SK-N-SH treated with all-trans-retinoic acid at 6 μM for 48 hours (cell line): ENCODE measurements around the gene HDAC1.

Experiments
- ATAC-seq: fragments of 200-7000 bp; cut with Tn5 transposase; 3 replicates; pipeline ENCODE4 v1.9.1; 2020; ENCODE audit warnings: mild to moderate bottlenecking, moderate library complexity
- ARNTL ChIP-seq: fragments of 450-650 bp; formaldehyde crosslinking; IDR thresholded peaks from 2 replicates; pipeline ENCODE4 v1.5.0; 2020; ENCODE audit warnings: low read depth, mild to moderate bottlenecking, moderate library complexity, borderline replicate concordance
- BACH2 ChIP-seq: fragments of 250-450 bp; sonication (Bioruptor Pico); IDR thresholded peaks from 2 replicates; pipeline ENCODE4 v1.9.0; 2021; ENCODE audit warnings: mild to moderate bottlenecking, borderline replicate concordance
- CREB5 ChIP-seq: fragments of 250-450 bp; sonication (Bioruptor Pico); IDR thresholded peaks from 2 replicates; pipeline ENCODE4 v1.5.1; 2020; ENCODE audit warnings: low read depth, mild to moderate bottlenecking, moderate library complexity
- CSDC2 ChIP-seq: fragments of 250-450 bp; sonication (Bioruptor Pico); IDR thresholded peaks from 2 replicates; pipeline ENCODE4 v1.5.0; 2020; ENCODE audit warnings: mild to moderate bottlenecking, moderate library complexity
- CSRNP3 ChIP-seq: fragments of 250-450 bp; sonication (Bioruptor Pico); IDR thresholded peaks from 2 replicates; pipeline ENCODE4 v1.5.1; 2021; ENCODE audit warnings: mild to moderate bottlenecking, moderate library complexity
- ESRRG ChIP-seq: fragments of 250-450 bp; sonication (Bioruptor Pico); IDR thresholded peaks from 2 replicates; pipeline ENCODE4 v1.6.1; 2021; ENCODE audit warnings: mild to moderate bottlenecking
- ISL1 ChIP-seq: fragments of 250-450 bp; sonication (Bioruptor Pico); IDR thresholded peaks from 2 replicates; pipeline ENCODE4 v2.1.2; 2022; ENCODE audit warnings: mild to moderate bottlenecking, moderate library complexity
- PATZ1 ChIP-seq: fragments of 250-450 bp; sonication (Bioruptor Pico); IDR thresholded peaks from 2 replicates; pipeline ENCODE4 v1.8.0; 2020; ENCODE audit warnings: mild to moderate bottlenecking, moderate library complexity, borderline replicate concordance
- POU6F1 ChIP-seq: fragments of 250-450 bp; sonication (Bioruptor Pico); IDR thresholded peaks from 2 replicates; pipeline ENCODE4 v1.8.0; 2021; ENCODE audit warnings: low read depth, mild to moderate bottlenecking, moderate library complexity, borderline replicate concordance
- PPARA ChIP-seq: fragments of 250-450 bp; sonication (Bioruptor Pico); IDR thresholded peaks from 2 replicates; pipeline ENCODE4 v1.5.0; 2020; ENCODE audit warnings: mild to moderate bottlenecking, borderline replicate concordance
- RARB ChIP-seq: fragments of 250-450 bp; sonication (Bioruptor Pico); IDR thresholded peaks from 2 replicates; pipeline ENCODE4 v1.8.0; 2021; ENCODE audit warnings: mild to moderate bottlenecking, moderate library complexity
- SNAI2 ChIP-seq: fragments of 250-450 bp; sonication (Bioruptor Pico); IDR thresholded peaks from 2 replicates; pipeline ENCODE4 v1.5.0; 2020; ENCODE audit warnings: mild to moderate bottlenecking, moderate library complexity
- TCF4 ChIP-seq: fragments of 250-450 bp; sonication (Bioruptor Pico); IDR thresholded peaks from 2 replicates; pipeline ENCODE4 v1.8.0; 2021; ENCODE audit warnings: mild to moderate bottlenecking, moderate library complexity, borderline replicate concordance
- TOX ChIP-seq: fragments of 250-450 bp; sonication (Bioruptor Pico); IDR thresholded peaks from 2 replicates; pipeline ENCODE4 v1.8.0; 2021; ENCODE audit warnings: mild to moderate bottlenecking, moderate library complexity, borderline replicate concordance
- TSHZ2 ChIP-seq: fragments of 250-450 bp; sonication (Bioruptor Pico); IDR thresholded peaks from 2 replicates; pipeline ENCODE4 v1.5.0; 2020; ENCODE audit warnings: mild to moderate bottlenecking, moderate library complexity
- ZC3H10 ChIP-seq: fragments of 250-450 bp; sonication (Bioruptor Pico); IDR thresholded peaks from 2 replicates; pipeline ENCODE4 v1.5.1; 2021; ENCODE audit warnings: mild to moderate bottlenecking, moderate library complexity
- ZFP3 ChIP-seq: fragments of 250-450 bp; sonication (Bioruptor Pico); IDR thresholded peaks from 2 replicates; pipeline ENCODE4 v1.5.0; 2020; ENCODE audit warnings: mild to moderate bottlenecking, moderate library complexity
- ZFP30 ChIP-seq: fragments of 450-650 bp; formaldehyde crosslinking; IDR thresholded peaks from 2 replicates; pipeline ENCODE4 v1.5.0; 2022; ENCODE audit warnings: mild to moderate bottlenecking, moderate library complexity
- ZNF565 ChIP-seq: fragments of 450-650 bp; formaldehyde crosslinking; conservative IDR thresholded peaks from 2 replicates; pipeline ENCODE4 v1.5.0; 2020; ENCODE audit warnings: low read depth, mild to moderate bottlenecking, moderate library complexity
- ZNF70 ChIP-seq: fragments of 450-650 bp; formaldehyde crosslinking; IDR thresholded peaks from 2 replicates; pipeline ENCODE4 v1.5.0; 2020; ENCODE audit warnings: mild to moderate bottlenecking, moderate library complexity
- ZNF8 ChIP-seq: fragments of 450-650 bp; formaldehyde crosslinking; IDR thresholded peaks from 2 replicates; pipeline ENCODE4 v1.5.0; 2020; ENCODE audit warnings: mild to moderate bottlenecking, moderate library complexity

Gene HDAC1

GRCh38 chr1:32337855-32338636, 46.2 kb downstream of the HDAC1 start:
- TF ChIP-seq ZNF565 = no peak
- TF ChIP-seq BACH2 (CRISPR knock-in tag) = no peak
- TF ChIP-seq CSDC2 (CRISPR knock-in tag) = no peak
- TF ChIP-seq PATZ1 = no peak
- TF ChIP-seq ARNTL (CRISPR knock-in tag) = no peak
- no peak for TF ChIP-seq ZC3H10
- no peak for TF ChIP-seq ZFP30 (CRISPR knock-in tag)
- no peak for TF ChIP-seq ZFP3 (CRISPR knock-in tag)
- no peak for TF ChIP-seq ESRRG
- TF ChIP-seq ZNF70 (CRISPR knock-in tag) = no peak
- TF ChIP-seq POU6F1 = no peak
- TF ChIP-seq TCF4 (CRISPR knock-in tag) = no peak
- no peak for TF ChIP-seq CREB5 (CRISPR knock-in tag)
- TF ChIP-seq ISL1 (CRISPR knock-in tag) = no peak
- TF ChIP-seq TSHZ2 (CRISPR knock-in tag) = no peak
- no peak for TF ChIP-seq SNAI2
- TF ChIP-seq ZNF8 (CRISPR knock-in tag) = no peak
- no peak for TF ChIP-seq PPARA (CRISPR knock-in tag)
- TF ChIP-seq, all 23 proteins: peak for 0
- no peak for ATAC-seq

GRCh38 chr1:32338637-32339145, 46.8 kb downstream of the HDAC1 start:
- TF ChIP-seq PPARA (CRISPR knock-in tag) (no peak), ZC3H10 (no peak), TCF4 (CRISPR knock-in tag) (no peak), ISL1 (CRISPR knock-in tag) (no peak), CREB5 (CRISPR knock-in tag) (no peak), ZFP3 (CRISPR knock-in tag) (no peak), CSRNP3 (CRISPR knock-in tag) (no peak), ARNTL (CRISPR knock-in tag) (no peak), BACH2 (CRISPR knock-in tag) (no peak), ZFP30 (CRISPR knock-in tag) (no peak), RARB (CRISPR knock-in tag) (no peak), ZNF8 (CRISPR knock-in tag) (no peak), SNAI2 (no peak), TOX (CRISPR knock-in tag) (no peak), PATZ1 (no peak), ZNF70 (CRISPR knock-in tag) (no peak)
- TF ChIP-seq, all 23 proteins: peak for 0
- ATAC-seq = no peak
